HG03342 (cell line): Measurements from ENCODE around the gene SERPINI1.

Experiments
- ATAC-seq: cut with Tn5 transposase; IDR thresholded peaks from one replicate; pipeline ENCODE4 v1.9.1; 2021; ENCODE audit warnings: mild to moderate bottlenecking, moderate library complexity; ENCODE audit not compliant: unreplicated experiment

Gene SERPINI1, protein sequence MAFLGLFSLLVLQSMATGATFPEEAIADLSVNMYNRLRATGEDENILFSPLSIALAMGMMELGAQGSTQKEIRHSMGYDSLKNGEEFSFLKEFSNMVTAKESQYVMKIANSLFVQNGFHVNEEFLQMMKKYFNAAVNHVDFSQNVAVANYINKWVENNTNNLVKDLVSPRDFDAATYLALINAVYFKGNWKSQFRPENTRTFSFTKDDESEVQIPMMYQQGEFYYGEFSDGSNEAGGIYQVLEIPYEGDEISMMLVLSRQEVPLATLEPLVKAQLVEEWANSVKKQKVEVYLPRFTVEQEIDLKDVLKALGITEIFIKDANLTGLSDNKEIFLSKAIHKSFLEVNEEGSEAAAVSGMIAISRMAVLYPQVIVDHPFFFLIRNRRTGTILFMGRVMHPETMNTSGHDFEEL

GRCh38 chr3:167735233-167736138, at the start of gene SERPINI1:
Gene SERPINI1 (plus strand): TSS chr3:167735721. CDS start chr3:167789129, 53,408 bp downstream.
- peak; percentile 56 for ATAC-seq

DNA sequence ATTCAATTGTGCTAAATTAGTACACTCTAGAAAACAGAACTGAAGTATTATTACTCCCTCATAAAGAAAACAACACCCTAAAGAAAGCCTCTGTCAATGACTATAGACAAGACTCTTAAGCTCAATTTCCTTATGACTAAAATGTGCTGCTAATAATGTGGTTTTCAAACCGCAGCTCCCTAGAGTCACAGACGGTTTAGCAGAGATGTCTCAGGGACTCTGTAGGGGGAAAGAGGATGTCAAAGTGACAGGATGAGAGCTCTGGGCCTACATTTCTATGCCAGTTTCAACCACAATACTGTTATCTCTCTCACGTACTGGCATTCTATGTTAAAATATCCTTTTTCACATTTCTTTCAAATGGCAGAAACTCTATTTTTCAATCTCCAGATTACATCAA, 44.2 kb upstream of the SERPINI1 start:
- peak; percentile 100 for ATAC-seq

DNA sequence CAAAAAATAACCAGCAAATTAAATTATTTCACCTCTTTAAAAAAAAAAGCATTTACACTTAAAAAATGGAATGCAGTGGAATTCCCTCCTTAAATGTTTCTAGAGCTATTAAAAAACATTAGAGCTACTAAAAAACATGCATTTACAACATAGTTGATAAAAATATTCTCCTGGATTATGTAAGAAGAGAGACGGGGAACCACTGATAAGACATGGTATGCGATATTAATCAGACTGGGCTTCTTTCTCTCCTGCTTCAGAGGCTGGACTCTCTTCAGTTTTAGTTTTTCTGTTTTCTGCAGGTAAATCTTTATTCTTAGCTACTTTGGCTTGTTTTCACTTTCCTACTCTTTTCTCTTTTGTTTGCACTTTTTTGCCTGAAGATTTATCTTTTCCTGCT, 41.4 kb upstream of the SERPINI1 start:
- no peak for ATAC-seq

- no peak for ATAC-seq
Observed at GRCh38 chr3:167700046-167700445, 35.5 kb upstream of the SERPINI1 start.

- ATAC-seq: no peak
Observed at GRCh38 chr3:167700926-167701325, 34.6 kb upstream of the SERPINI1 start.

DNA sequence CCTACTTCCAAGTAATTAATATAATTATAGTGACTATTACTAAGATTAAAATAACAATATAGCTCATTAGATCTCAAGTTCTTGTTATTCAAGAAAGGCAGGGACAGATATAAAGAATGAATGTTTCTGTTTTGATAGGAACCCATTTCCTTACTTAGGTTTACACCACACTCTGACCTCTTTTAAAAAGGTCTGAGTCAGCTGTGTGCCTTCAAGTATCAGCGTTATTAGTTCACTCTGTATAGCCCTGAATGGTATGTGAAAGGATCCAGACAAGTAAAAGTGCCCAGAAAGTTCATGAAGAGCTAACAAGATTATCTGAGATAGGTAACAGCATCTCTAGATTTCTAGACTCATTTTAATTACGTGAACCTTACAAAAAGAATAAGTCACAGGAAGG, 29.7 kb upstream of the SERPINI1 start:
- no peak for ATAC-seq

- no peak for ATAC-seq
Observed at GRCh38 chr3:167709690-167710089, 25.8 kb upstream of the SERPINI1 start.

- no peak for ATAC-seq
Observed at GRCh38 chr3:167710552-167710951, 25.0 kb upstream of the SERPINI1 start.

- ATAC-seq: no peak
Observed at GRCh38 chr3:167711439-167711838, 24.1 kb upstream of the SERPINI1 start.

GRCh38 chr3:167712445-167712844, 23.1 kb upstream of the SERPINI1 start:
- ATAC-seq: no peak

- no peak for ATAC-seq
Observed at GRCh38 chr3:167714871-167715270, 20.6 kb upstream of the SERPINI1 start.

DNA sequence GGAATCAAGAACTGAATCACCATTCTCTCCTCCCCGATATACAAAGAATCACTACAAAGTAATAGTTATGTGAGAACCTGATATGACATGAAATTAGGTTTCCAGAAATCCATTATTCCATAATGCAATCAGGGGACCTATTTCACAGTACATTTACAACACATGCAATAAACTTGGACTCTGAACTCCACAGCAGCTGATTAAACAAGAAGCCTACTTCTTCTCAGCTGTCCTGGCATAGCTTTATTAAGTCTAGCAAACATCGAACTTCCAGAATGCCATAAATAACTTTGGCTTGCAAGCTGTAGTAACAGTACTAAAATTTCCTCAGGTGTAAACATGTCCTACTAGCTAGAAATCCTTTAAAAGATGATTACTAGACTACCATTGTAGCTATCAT, 18.6 kb upstream of the SERPINI1 start:
- ATAC-seq: no peak

DNA sequence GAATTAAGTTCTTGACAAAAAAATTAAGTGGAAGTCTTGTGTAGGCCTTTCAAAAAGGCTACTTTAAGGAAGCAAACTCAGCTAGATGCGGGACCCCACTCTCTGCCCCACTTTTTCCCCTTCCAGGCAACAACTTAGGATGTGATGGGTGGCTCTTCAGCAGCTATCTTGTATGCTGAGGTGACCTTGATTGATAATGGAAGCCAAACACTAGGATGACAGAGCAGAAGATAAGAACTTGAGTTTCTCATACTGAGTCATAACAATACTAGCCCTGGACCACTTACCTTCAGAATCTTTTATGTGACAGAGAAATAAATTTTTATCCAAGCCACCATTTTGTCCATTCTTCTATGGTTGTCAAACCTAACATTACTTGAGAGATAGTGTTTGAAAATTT, 16.9 kb upstream of the SERPINI1 start:
- ATAC-seq: no peak

- no peak for ATAC-seq
Observed at GRCh38 chr3:167723025-167723512, 12.5 kb upstream of the SERPINI1 start.

DNA sequence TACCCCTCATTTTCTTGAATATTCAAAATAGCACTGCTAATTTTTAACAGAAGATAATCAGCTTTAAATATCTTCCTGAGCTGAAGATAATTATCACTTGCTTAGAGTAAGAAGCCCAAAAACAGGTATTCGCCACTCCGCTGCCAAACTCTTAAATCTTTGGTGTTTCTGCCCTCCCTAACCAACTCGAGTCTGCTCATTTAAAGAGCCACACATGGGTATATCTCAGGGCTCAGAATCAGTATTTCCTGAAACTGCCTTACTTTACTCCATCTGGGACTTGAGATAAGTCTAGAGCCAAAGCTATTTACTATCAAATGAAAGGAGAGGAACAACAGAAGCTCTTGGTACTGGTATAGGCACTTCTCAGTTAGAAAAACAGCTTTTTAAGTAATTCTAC, 11.6 kb upstream of the SERPINI1 start:
- ATAC-seq: no peak

- no peak for ATAC-seq
Observed at GRCh38 chr3:167728176-167728575, 7.3 kb upstream of the SERPINI1 start.

DNA sequence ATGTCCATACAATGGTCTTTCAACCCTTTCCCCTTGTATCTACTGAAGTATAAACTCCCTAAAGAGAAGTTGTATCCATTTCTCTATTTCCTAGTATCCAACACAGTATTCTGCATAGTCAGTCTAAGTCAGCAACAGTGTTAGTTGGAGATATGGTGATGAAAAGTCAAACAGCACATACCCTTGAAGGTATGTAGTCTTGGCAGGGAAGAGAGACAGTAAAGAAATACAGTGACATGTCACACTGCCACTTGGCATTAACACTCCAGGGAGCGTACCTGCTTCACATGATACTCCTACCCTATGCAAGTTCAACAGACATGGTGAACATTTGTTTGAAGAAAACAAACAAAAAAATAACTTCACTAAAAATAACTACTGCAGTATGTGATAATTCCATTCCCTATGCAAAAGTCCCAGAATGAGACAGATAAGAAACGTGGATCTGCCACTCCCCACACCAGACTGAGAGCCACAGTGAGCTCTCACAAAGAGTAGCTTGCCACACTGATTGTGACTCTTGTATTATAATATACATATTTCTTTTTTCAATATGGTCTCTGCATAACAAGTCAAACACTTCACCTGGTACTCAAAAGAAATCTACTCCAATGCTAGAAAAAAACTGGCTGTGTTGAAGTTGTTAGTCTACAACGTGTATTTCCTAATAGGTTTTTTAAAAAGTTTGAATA, 6.7 kb upstream of the SERPINI1 start:
- ATAC-seq: no peak

DNA sequence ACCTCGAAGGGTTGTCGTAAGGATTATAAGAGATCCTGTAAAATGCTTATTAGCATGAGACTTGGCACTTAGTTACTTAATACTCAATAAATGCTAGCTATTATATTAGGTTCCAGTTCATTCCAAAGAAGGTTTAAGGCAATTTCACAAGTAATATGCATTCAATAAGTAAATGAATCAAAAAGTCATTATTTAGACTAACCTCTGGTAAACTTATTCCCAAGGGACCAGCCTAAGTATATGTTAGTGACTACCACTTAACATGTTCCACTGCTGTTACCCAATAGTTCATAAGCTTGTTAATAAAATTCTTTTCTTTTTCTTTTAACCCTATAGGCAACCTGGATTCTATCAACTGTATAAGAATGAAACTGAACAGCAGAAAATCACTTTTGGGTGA, 5.9 kb upstream of the SERPINI1 start:
- ATAC-seq: no peak

GRCh38 chr3:167731393-167731792, 4.1 kb upstream of the SERPINI1 start:
- ATAC-seq: no peak

DNA sequence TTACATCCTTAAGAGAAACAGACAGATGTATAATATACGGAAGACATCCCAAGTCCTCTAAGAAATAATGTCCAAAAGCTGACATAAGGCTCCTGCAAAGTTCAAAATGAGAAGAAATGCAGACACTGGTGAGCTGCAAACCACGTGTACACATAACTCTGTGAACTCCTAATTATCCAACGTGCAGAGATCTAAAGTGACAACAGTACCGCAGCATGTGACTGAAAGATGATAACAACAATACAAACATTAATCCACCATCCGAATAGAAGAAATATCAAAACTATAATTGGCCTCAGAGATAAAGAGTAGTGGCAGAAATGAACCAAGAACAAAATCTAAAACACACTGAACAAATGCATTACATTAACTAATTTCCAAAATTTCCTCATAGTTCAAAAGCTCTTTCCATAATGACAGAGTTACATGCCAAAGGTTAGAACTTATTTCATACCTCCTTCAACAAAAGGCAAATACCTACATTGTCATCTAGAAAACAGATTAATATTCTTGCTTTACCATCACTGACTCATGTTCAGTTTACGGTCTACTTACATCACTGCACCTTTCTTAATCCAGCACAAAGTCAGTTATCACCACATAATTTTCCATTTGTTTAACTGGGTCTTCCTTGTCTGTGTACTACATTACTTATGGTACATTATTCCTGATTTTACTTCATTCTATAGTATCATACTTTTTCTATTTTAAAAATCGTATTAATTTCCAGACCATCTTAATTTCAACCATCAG, 3.0 kb upstream of the SERPINI1 start:
- no peak for ATAC-seq
